Prostate gland (tissue), 2 donors: ENCODE results near the gene RHOT1. TPM values are rescaled to one million over a fixed set of nuclear protein-coding genes. Genes with fewer than 3 reads are reported as not detected.
"Not testable (repeated sequence)": the region's sequence is repeated elsewhere in the genome, so short reads cannot be mapped to it uniquely, and the experiment has no call there.

ENCODE experiments used
- DNase-seq: peaks from one replicate; pipeline ENCODE4 v3.0.0-alpha.2; 2019; ENCODE audit warnings: low spot score
- H3K27ac ChIP-seq, 2 donors: fragments of 200-600 bp; sonication (generic); 2 replicates each; pipeline ENCODE4 v1.5.1; 2017 to 2019
- H3K27me3 ChIP-seq: fragments of 200-600 bp; sonication (generic); replicated peaks from 2 replicates; pipeline ENCODE4 v1.5.1; 2019; ENCODE audit not compliant: insufficient read depth
- H3K36me3 ChIP-seq, 2 donors: fragments of 200-600 bp; sonication (generic); 1 replicate in 1 of 2; 2 replicates in 1 of 2; pipeline versions ENCODE4 v1.5.1 to v1.8.1; 2017 to 2019
- H3K4me1 ChIP-seq: fragments of 200-600 bp; sonication (generic); replicated peaks from 2 replicates; pipeline ENCODE4 v1.5.1; 2019
- H3K4me3 ChIP-seq, 2 donors: fragments of 200-600 bp; sonication (generic); 2 replicates each; pipeline ENCODE4 v1.5.1; 2017 to 2019
- H3K9me3 ChIP-seq: fragments of 200-600 bp; sonication (generic); 2 replicates; pipeline ENCODE4 v1.5.1; 2017
- CTCF ChIP-seq, 4 experiments: fragments of 200-600 bp in 2 of 4; fragments of 450-650 bp in 2 of 4; sonication (generic) in 2 of 4; IDR thresholded peaks; 1 replicate in 3 of 4; 2 replicates in 1 of 4; pipeline ENCODE4 v1.5.1; 2016 to 2019; ENCODE audit warnings: antibody characterized with exemption in 4 of 4, mild to moderate bottlenecking in 2 of 4, moderate library complexity in 2 of 4
- POLR2A ChIP-seq: fragments of 450-650 bp; IDR thresholded peaks from one replicate; pipeline ENCODE4 v1.6.1; 2016; ENCODE audit warnings: antibody characterized with exemption, mild to moderate bottlenecking
- POLR2AphosphoS5 ChIP-seq: sonication (generic); formaldehyde crosslinking; IDR thresholded peaks from one replicate; pipeline ENCODE4 v1.6.1; 2017; ENCODE audit warnings: antibody characterized with exemption
- WGBS: methylation state at CpG from one replicate; pipeline ENCODE4 v1.1.5; 2018; 5-methylcytosine and 5-hydroxymethylcytosine counted together
- intact Hi-C: fragments of 100-400 bp; cut with DNase I; formaldehyde crosslinking; loops from one replicate; pipeline ENCODE4 v1.14.2; 2022
- total RNA-seq, 2 donors: library from RNA; depleted of rRNA; stranded (reverse); fragments of >200 nt; gene quantifications; one replicate each; pipeline ENCODE4 v1.1.0, GENCODE V29; 2016

RHOT1 gene
- total RNA-seq, 2 donors from 2014 or later, result 31.7 to 60.8 TPM

- DNase-seq, result no peak
- Histone ChIP-seq H3K27ac (no peak overlapping the region), H3K27me3 (no peaks in the 10 kb centered on the region), H3K36me3 (no peaks in the 10 kb centered on the region), H3K9me3 (no peaks in the 10 kb centered on the region), H3K4me3 (no peak overlapping the region), H3K4me1 (no peaks in the 10 kb centered on the region)
- TF ChIP-seq CTCF (IDR thresholded peaks at IDR 0.05), result no peak
- 89% methylated on average over 5 of the region's 5 CpGs for WGBS
- intact Hi-C loops, result no loop called here
These were observed 39.6 kb upstream of the RHOT1 start for GRCh38 chr17:32102646-32103186.

- H3K36me3 ChIP-seq, result no peaks in the 10 kb centered on the region
- H3K27me3 ChIP-seq, result no peaks in the 10 kb centered on the region
- H3K27ac ChIP-seq, result no peak overlapping the region
- no peak for DNase-seq
- TF ChIP-seq CTCF (IDR thresholded peaks at IDR 0.05), result no peak
- no peak for TF ChIP-seq POLR2AphosphoS5
- no peak for TF ChIP-seq POLR2A
- no peaks in the 10 kb centered on the region for H3K4me1 ChIP-seq
- no peaks in the 10 kb centered on the region for H3K9me3 ChIP-seq
- no peak overlapping the region for H3K4me3 ChIP-seq
- 88% methylated on average over 7 of the region's 7 CpGs for WGBS
- intact Hi-C loops, result no loop called here
These were observed 38.7 kb upstream of the RHOT1 start for GRCh38 chr17:32103476-32104113.

- intact Hi-C loops, result no loop called here
- H3K4me1 ChIP-seq, result no peaks in the 10 kb centered on the region
- no peaks in the 10 kb centered on the region for H3K9me3 ChIP-seq
- no peaks in the 10 kb centered on the region for H3K36me3 ChIP-seq
- H3K4me3 ChIP-seq, result no peak overlapping the region
- TF ChIP-seq CTCF (IDR thresholded peaks at IDR 0.05), result no peak
- TF ChIP-seq POLR2A, result no peak
- no peak for TF ChIP-seq POLR2AphosphoS5
- no peaks in the 10 kb centered on the region for H3K27me3 ChIP-seq
- DNase-seq, result no peak
- WGBS, result 82% methylated on average over 3 of the region's 3 CpGs
- no peak overlapping the region for H3K27ac ChIP-seq
These were observed 38.1 kb upstream of the RHOT1 start for GRCh38 chr17:32104158-32104557.

GRCh38 chr17:32106471-32106981 is 35.8 kb upstream of the RHOT1 start:
- H3K36me3 ChIP-seq, intact Hi-C loops, H3K9me3 ChIP-seq, H3K4me1 ChIP-seq, H3K27ac ChIP-seq, DNase-seq, H3K27me3 ChIP-seq, H3K4me3 ChIP-seq: not testable (repeated sequence)
- WGBS, result 44% methylated on average over 7 of the region's 7 CpGs

GRCh38 chr17:32107194-32107593 is 35.1 kb upstream of the RHOT1 start:
- intact Hi-C loops, H3K27me3 ChIP-seq: not testable (repeated sequence)
- WGBS, result 83% methylated on average over 1 of the region's 1 CpG

GRCh38 chr17:32110596-32110995 is 31.7 kb upstream of the RHOT1 start:
- DNase-seq, result no peak
- H3K4me3 ChIP-seq, result no peak overlapping the region
- WGBS, result 90% methylated on average over 21 of the region's 21 CpGs

More at GRCh38 chr17:32107194-32107593, 35.1 kb upstream of the RHOT1 start:
- not testable (repeated sequence) for H3K36me3 ChIP-seq, H3K4me3 ChIP-seq, H3K27ac ChIP-seq, H3K4me1 ChIP-seq, H3K9me3 ChIP-seq, DNase-seq

More at GRCh38 chr17:32110596-32110995, 31.7 kb upstream of the RHOT1 start:
- Histone ChIP-seq H3K36me3 (no peaks in the 10 kb centered on the region), H3K27ac (no peak overlapping the region), H3K9me3 (no peaks in the 10 kb centered on the region), H3K27me3 (no peaks in the 10 kb centered on the region), H3K4me1 (no peaks in the 10 kb centered on the region)
- TF ChIP-seq POLR2AphosphoS5, result no peak
- TF ChIP-seq POLR2A, result no peak
- TF ChIP-seq CTCF (IDR thresholded peaks at IDR 0.05), result no peak
- intact Hi-C loops, result no loop called here
